KOPT-K1 (cell line): ENCODE data around the gene FKBP6.
"Not testable (repeated sequence)": the region's sequence is repeated elsewhere in the genome, so short reads cannot be mapped to it uniquely, and the experiment has no call there.

ENCODE experiments used
- H3K27ac ChIP-seq: fragments of 200-600 bp; sonication (generic); 2 replicates; pipeline ENCODE4 v1.5.1; 2016; ENCODE audit warnings: antibody characterized with exemption, mild to moderate bottlenecking, low read depth, low read length; ENCODE audit not compliant: poor library complexity, severe bottlenecking
- H3K36me3 ChIP-seq: fragments of 200-600 bp; sonication (generic); 2 replicates; pipeline ENCODE4 v1.5.1; 2017; ENCODE audit warnings: antibody characterized with exemption, mild to moderate bottlenecking, low read length, moderate library complexity; ENCODE audit not compliant: insufficient read depth
- H3K9me3 ChIP-seq: fragments of 200-600 bp; sonication (generic); 2 replicates; pipeline ENCODE4 v1.5.1; 2017; ENCODE audit warnings: antibody characterized with exemption, low read length, mild to moderate bottlenecking; ENCODE audit not compliant: insufficient read depth, poor library complexity, severe bottlenecking

Gene FKBP6

DNA sequence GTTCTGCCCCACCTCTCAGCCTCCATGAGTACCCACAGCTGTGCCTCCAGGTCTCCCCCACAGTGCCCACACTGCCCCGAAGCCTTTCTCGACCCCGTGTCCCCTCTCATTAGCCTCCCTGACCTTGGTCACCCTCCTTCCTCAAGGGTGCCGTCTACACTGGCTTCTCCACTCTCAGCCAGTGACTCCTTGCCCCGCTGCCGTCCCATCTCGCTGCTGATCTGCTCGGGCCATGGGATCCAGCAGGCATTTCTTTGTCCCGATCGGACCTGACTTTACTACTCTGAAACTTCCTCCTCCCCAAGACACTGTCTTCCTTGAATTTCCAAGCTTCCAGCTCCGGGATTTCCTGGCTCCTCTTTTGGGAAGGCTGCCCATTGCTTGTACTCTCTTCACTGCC lies 31.3 kb downstream of the FKBP6 start:
- H3K9me3 ChIP-seq: no peaks in the 10 kb centered on the region
- no peaks in the 10 kb centered on the region for H3K36me3 ChIP-seq
- no peak overlapping the region for H3K27ac ChIP-seq

- no peaks in the 10 kb centered on the region for H3K9me3 ChIP-seq
- H3K27ac ChIP-seq: no peak overlapping the region
- no peaks in the 10 kb centered on the region for H3K36me3 ChIP-seq
Observed at GRCh38 chr7:73359746-73360375, 31.9 kb downstream of the FKBP6 start.

DNA sequence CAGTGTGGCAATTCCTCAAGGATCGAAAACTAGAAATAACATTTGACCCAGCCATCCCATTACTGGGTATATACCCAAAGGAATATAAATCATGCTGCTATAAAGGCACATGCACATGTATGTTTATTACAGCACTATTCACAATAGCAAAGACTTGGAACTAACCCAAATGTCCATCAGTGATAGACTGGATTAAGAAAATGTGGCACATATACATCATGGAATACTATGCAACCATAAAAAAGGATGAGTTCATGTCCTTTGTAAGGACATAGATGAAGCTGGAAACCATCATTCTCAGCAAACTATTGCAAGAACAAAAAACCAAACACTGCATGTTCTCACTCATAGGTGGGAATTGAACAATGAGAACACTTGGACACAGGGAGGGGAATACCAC lies 32.6 kb downstream of the FKBP6 start:
- H3K9me3 ChIP-seq, H3K27ac ChIP-seq, H3K36me3 ChIP-seq: not testable (repeated sequence)

- no peak overlapping the region for H3K27ac ChIP-seq
- no peaks in the 10 kb centered on the region for H3K9me3 ChIP-seq
- H3K36me3 ChIP-seq: no peaks in the 10 kb centered on the region
Observed at GRCh38 chr7:73363225-73364005, 35.5 kb downstream of the FKBP6 start.

GRCh38 chr7:73364006-73364728 lies 36.2 kb downstream of the FKBP6 start:
- H3K27ac ChIP-seq: no peak overlapping the region
- no peaks in the 10 kb centered on the region for H3K9me3 ChIP-seq
- no peaks in the 10 kb centered on the region for H3K36me3 ChIP-seq

- Histone ChIP-seq H3K9me3 (no peaks in the 10 kb centered on the region), H3K27ac (no peak overlapping the region), H3K36me3 (no peaks in the 10 kb centered on the region)
Observed at GRCh38 chr7:73366127-73366526, 38.2 kb downstream of the FKBP6 start.

GRCh38 chr7:73366990-73367389 lies 39.0 kb downstream of the FKBP6 start:
- Histone ChIP-seq H3K9me3 (no peaks in the 10 kb centered on the region), H3K27ac (no peak overlapping the region), H3K36me3 (no peaks in the 10 kb centered on the region)

DNA sequence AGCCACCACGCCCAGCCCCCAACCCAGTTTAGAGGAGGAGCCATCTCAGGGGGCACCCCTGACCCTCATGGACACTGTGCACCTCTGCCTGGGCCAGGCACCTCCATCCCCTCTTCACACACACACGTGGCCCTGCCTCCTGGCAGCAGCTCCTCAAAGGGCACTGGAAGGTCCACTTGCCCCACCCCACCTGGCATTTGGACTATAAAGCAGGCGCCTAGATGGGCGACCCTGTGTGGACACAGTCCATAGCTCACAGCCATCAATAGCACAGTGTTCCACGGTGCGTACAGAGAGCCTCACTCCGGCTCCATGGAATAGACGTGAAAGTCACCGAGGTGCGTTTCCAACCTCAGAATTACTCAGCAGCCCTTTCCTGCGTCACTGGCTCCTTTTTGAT lies 41.0 kb downstream of the FKBP6 start:
- H3K36me3 ChIP-seq: no peaks in the 10 kb centered on the region
- H3K9me3 ChIP-seq: no peaks in the 10 kb centered on the region
- H3K27ac ChIP-seq: no peak overlapping the region

DNA sequence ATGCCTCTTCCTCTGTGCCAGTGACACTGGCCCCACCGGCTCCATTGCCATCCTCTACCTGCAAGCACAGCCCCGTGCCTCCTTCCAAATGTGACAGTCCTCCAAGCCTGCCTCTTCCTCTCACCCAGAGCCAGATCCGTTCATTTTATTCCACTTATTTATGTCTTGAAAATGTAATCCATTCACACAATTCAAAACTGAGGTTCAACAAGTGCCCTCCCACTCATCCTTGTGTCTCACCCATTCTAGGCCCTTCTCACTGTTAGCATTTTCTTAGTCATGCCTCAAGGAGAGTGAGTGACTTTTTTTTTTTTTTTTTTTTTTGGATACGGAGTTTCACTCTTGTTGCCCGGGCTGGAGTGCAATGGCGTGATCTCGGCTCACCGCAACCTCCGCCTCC lies 41.7 kb downstream of the FKBP6 start:
- Histone ChIP-seq H3K27ac (no peak overlapping the region), H3K36me3 (no peaks in the 10 kb centered on the region), H3K9me3 (no peaks in the 10 kb centered on the region)

DNA sequence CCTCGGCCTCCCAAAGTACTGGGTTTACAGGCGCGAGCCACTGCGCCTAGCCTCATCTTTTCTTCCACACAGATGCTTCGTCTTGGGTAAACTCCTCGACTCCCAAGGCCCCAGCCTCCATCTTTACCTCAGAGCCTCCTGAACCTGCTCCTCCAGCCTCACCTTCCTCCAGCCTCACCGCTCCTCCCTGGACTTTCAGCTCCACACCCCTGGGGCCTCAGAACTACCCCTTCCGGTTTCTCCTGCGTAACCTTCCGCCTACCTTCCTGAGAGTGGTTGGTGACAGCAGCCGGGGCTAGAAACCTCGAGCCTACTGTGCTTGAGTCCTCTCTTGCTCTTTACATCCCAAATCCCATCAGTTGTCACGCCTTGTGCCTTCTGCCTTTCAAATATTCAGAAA lies 45.8 kb downstream of the FKBP6 start:
- Histone ChIP-seq H3K27ac (no peak overlapping the region), H3K9me3 (no peaks in the 10 kb centered on the region), H3K36me3 (no peaks in the 10 kb centered on the region)

- not testable (repeated sequence) for H3K36me3 ChIP-seq, H3K27ac ChIP-seq, H3K9me3 ChIP-seq
Observed at GRCh38 chr7:73376262-73376661, 48.3 kb downstream of the FKBP6 start.

DNA sequence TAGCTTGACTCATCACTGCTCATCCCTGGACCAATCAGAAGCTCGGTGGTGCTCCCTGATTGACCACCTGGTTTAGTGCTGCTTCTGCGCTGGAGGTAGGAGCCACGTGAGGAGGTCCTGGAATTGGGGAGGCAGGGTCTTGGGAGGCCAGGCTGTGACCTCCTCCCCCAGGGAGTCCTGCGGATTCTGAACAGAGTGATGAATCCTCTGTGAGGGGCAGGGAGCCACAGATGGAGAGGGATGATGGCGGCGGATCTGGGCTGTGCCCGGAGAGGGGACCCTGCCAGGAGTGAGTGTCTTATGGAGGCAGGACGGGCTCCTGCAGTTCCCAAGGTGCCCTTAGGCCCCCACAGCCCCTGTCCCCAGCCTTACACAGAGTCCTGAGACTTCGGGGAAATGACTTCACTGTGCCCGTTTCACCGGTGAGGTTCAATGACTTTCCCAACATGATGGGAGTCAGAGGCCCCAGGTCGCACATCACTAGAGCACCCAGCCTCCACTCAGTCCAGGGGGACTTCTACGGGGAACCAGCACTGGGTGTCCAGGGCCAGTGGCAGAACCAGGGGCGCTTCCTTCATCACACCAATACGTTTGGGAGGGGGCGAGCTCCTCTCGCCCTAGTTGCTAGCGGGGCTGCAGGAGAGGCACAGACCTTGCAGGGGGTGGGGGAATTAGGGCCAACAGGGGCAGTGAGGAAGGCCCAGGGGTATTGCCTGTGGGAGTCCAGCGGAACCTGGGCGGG lies 48.9 kb downstream of the FKBP6 start:
- H3K36me3 ChIP-seq: no peaks in the 10 kb centered on the region
- no peaks in the 10 kb centered on the region for H3K9me3 ChIP-seq
- no peak overlapping the region for H3K27ac ChIP-seq

DNA sequence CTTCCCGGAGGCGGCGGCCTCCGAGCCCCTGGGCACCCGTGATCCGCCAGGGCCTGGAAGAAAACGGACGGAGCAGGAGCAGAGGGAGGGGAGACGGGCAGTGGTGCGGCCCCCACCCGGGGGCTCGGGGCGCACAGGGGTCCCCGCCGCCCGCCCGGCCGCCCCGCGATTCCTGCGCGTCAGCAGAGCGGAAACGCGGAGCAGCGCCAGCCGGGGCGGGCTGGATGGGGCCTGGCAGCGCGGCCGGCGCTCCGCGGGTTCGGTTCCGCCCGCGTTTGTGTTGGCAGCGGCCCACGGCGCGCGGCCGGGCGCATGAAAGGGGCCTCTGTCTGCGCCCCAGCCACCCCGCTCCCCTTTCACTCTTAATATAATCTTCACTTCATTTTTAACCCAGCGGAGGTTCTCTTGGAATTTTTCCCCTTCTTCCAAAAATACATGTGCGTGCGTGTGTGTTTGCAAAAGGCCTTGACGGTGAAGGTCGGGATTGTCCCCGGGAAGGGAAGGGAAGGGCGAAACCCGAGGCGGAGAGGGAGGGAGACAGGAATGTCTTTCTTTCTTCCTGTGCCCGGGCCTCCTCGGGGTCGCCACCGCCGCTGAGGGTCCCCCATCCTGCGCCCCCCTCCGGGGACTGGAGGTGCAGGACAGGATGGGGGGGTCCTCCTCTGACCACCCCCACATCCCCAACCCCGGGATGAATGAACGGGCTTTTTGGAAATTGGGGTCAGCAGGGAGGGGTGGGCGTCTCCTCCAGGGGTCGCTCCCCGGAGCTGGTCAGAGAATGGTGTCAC lies 49.6 kb downstream of the FKBP6 start:
- H3K9me3 ChIP-seq, H3K27ac ChIP-seq, H3K36me3 ChIP-seq: not testable (repeated sequence)

DNA sequence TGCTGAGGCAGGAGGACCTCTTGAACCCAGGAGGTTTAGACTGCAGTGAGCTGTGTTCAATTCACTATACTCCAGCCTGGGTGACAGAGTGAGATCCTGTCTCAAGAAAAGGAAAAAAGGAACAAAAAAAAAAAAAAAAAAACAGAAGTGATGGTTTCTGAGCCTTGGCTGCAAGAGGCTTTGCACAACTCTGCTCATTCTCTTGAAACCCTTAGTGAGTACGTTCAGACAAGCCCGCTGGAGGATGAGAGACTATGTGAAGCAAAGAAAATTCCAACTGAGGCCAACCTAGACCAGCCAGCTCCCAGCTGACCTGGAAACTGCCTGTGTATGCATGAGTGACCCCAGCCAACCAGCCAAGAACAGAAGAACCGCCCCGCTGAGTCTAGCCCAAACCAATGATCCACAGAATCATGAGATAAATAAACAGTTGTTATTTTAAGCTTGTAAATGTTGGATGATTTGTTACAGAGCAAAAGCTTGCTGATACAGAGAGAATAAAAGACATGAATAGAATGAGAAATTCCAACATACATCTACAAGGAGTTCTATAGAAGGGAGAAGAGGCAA lies 55.1 kb downstream of the FKBP6 start:
- Histone ChIP-seq H3K27ac (no peak overlapping the region), H3K9me3 (peaks cover 15% of the 10 kb centered on the region), H3K36me3 (no peaks in the 10 kb centered on the region)
